HepG2 (cell line): ENCODE data around the gene NAPEPLD. TPM values are rescaled to one million over a fixed set of nuclear protein-coding genes. Genes with fewer than 3 reads are reported as not detected.

Source experiments
- CEBPB ChIP-seq: IDR thresholded peaks from 2 replicates; pipeline ENCODE4 v1.6.1; 2011; ENCODE audit warnings: low read depth, low read length, improper control_type of control experiment, borderline replicate concordance
- EP300 ChIP-seq, 3 experiments: sonication (generic) in 1 of 3; formaldehyde crosslinking in 1 of 3; IDR thresholded peaks; 2 replicates each; pipeline versions ENCODE4 v1.5.1 to v1.6.1; 2011 to 2020; ENCODE audit warnings: low read depth in 2 of 3, low read length in 2 of 3, borderline replicate concordance in 1 of 3, improper control_type of control experiment in 1 of 3, mild to moderate bottlenecking in 1 of 3, missing genetic modification reagents in 1 of 3, moderate library complexity in 1 of 3
- HMG20B ChIP-seq: conservative IDR thresholded peaks from 2 replicates; pipeline ENCODE4 v1.6.1; 2016; ENCODE audit warnings: missing genetic modification reagents, missing compliant biosample characterization
- MXI1 ChIP-seq: IDR thresholded peaks from 3 replicates; pipeline ENCODE4 v1.6.1; 2012; ENCODE audit warnings: low read depth, low read length, inconsistent platforms, borderline replicate concordance
- NR2F6 ChIP-seq, 2 experiments: IDR thresholded peaks; 2 replicates each; pipeline ENCODE4 v1.6.1; 2016; ENCODE audit warnings: antibody characterized with exemption in 1 of 2, mild to moderate bottlenecking in 1 of 2
- PHF21A ChIP-seq: sonication (generic); formaldehyde crosslinking; IDR thresholded peaks from 2 replicates; pipeline ENCODE4 v1.5.0; 2020; ENCODE audit warnings: mild to moderate bottlenecking, missing genetic modification reagents
- SP5 ChIP-seq: IDR thresholded peaks from 2 replicates; pipeline ENCODE4 v1.6.1; 2016; ENCODE audit warnings: low read depth, borderline replicate concordance
- THAP11 ChIP-seq: IDR thresholded peaks from 2 replicates; pipeline ENCODE4 v1.6.1; 2016; ENCODE audit warnings: missing biosample characterization, missing genetic modification reagents
- ZNF564 ChIP-seq: sonication (generic); formaldehyde crosslinking; IDR thresholded peaks from 2 replicates; pipeline ENCODE4 v1.8.1; 2023; ENCODE audit warnings: mild to moderate bottlenecking, missing genetic modification reagents
- ZNF724P ChIP-seq: sonication (generic); formaldehyde crosslinking; IDR thresholded peaks from 2 replicates; pipeline ENCODE4 v1.8.0; 2022; ENCODE audit warnings: missing genetic modification reagents, borderline replicate concordance
- ZNF775 ChIP-seq: sonication (generic); formaldehyde crosslinking; IDR thresholded peaks from 2 replicates; pipeline ENCODE4 v1.4.0; 2020; ENCODE audit warnings: missing genetic modification reagents, mild to moderate bottlenecking, moderate library complexity, borderline replicate concordance
- ZNF878 ChIP-seq: sonication (generic); formaldehyde crosslinking; IDR thresholded peaks from 2 replicates; pipeline ENCODE4 v1.8.1; 2023; ENCODE audit warnings: mild to moderate bottlenecking, missing genetic modification reagents, moderate library complexity
- ZSCAN12 ChIP-seq: sonication (generic); formaldehyde crosslinking; IDR thresholded peaks from 2 replicates; pipeline ENCODE4 v1.9.0; 2021; ENCODE audit warnings: mild to moderate bottlenecking, missing genetic modification reagents
- ZZZ3 ChIP-seq: sonication (generic); formaldehyde crosslinking; IDR thresholded peaks from 2 replicates; pipeline ENCODE4 v1.4.0; 2020; ENCODE audit warnings: missing genetic modification reagents, mild to moderate bottlenecking, borderline replicate concordance
- polyA plus RNA-seq, 8 experiments: library from polyadenylated mRNA; depleted of rRNA in 3 of 8; stranded (reverse) in 7 of 8; unstranded in 1 of 8; fragments of >200 nt; fragmentation: Illumina TruSeq in 4 of 8; extraction: Trizol in 4 of 8; gene quantifications; 2 replicates each; pipeline versions ENCODE4 v1.2.1 to v1.2.3, GENCODE V29; 2011 to 2016; ENCODE audit warnings: low read depth in 4 of 8, missing spikeins in 1 of 8, mixed read lengths in 1 of 8; ENCODE audit not compliant: insufficient read depth in 1 of 8
- total RNA-seq, 5 experiments: library from RNA; depleted of rRNA; stranded (reverse); fragments of >200 nt; fragmentation: Illumina TruSeq; extraction: Trizol; gene quantifications; 2 replicates each; pipeline ENCODE4 v1.2.3, GENCODE V29; 2016; ENCODE audit warnings: low read depth in 1 of 5
- TF ChIP-seq, protein P1 (sequence below): sonication (generic); formaldehyde crosslinking; IDR thresholded peaks from 2 replicates; pipeline ENCODE4 v1.5.1; 2020; ENCODE audit warnings: mild to moderate bottlenecking, missing genetic modification reagents, borderline replicate concordance
- TF ChIP-seq, protein P2 (sequence below): sonication (generic); formaldehyde crosslinking; IDR thresholded peaks from 2 replicates; pipeline ENCODE4 v1.4.0; 2020; ENCODE audit warnings: missing genetic modification reagents
- TF ChIP-seq, protein P3 (sequence below): IDR thresholded peaks from 2 replicates; pipeline ENCODE4 v1.6.1; 2018; ENCODE audit warnings: missing genetic modification reagents
- TF ChIP-seq, protein P4 (sequence below): IDR thresholded peaks from 2 replicates; pipeline ENCODE4 v1.6.1; 2012; ENCODE audit warnings: low read depth, low read length, improper control_type of control experiment

The NAPEPLD gene
- total and polyA plus RNA-seq, 2 of the 13 experiments (the other 11 are each of a cell fraction or from before 2014, with no cell fraction given) = 3.4 to 5.6 TPM

DNA sequence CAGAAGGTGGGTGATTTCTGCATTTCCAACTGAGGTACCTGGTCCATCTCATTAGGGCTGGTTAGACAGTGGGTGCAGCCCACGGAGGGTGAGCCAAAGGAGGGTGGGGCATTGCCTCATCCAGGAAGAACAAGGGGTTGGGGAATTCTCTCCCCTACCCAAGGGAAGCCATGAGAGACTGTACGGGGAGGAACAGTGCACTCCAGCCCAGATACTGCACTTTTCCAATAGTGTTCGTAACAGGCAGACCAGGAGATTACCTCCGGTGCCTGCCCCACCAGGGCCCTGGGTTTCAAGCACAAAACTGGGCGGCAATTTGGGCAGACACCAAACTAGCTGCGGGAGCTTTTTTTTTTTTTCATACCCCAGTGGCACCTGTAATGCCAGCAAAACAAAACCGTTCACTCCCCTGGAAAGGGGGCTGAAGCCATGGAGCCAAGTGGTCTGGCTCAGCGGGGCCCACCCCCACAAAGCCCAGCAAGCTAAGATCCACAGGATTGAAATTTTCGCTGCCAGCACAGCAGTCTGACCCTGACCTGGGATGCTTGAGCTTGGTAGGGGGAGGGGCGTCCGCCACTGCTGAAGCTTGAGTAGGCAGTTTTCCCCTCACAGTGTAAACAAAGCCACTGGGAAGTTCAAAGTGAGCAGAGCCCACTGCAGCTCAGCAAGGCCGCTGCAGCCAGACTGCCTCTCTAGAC lies 42.7 kb downstream of the NAPEPLD start (continued):
- TF ChIP-seq CEBPB = no peak
- no peak for TF ChIP-seq ZZZ3 (CRISPR knock-in tag)
- TF ChIP-seq EP300 (IDR thresholded peaks at IDR 0.05; ENCODE audit: low read depth in 2 of 2, low read length in 2 of 2) = peak in 1 of 2 experiments; percentile 48; a peak in 1 of 4 replicates
- no peak for TF ChIP-seq EP300 (CRISPR knock-in tag; IDR thresholded peaks at IDR 0.05; ENCODE audit: borderline replicate concordance)
- TF ChIP-seq ZNF878 (CRISPR knock-in tag) = 0 out of 2 replicates have a peak, but pooled peaks have one; percentile 34
- TF ChIP-seq ZNF724P (CRISPR knock-in tag) = 0 out of 2 replicates have a peak, but pooled peaks have one; percentile 60
- peak; percentile 79 for TF ChIP-seq SP5 (CRISPR knock-in tag)
- TF ChIP-seq, protein P1, sequence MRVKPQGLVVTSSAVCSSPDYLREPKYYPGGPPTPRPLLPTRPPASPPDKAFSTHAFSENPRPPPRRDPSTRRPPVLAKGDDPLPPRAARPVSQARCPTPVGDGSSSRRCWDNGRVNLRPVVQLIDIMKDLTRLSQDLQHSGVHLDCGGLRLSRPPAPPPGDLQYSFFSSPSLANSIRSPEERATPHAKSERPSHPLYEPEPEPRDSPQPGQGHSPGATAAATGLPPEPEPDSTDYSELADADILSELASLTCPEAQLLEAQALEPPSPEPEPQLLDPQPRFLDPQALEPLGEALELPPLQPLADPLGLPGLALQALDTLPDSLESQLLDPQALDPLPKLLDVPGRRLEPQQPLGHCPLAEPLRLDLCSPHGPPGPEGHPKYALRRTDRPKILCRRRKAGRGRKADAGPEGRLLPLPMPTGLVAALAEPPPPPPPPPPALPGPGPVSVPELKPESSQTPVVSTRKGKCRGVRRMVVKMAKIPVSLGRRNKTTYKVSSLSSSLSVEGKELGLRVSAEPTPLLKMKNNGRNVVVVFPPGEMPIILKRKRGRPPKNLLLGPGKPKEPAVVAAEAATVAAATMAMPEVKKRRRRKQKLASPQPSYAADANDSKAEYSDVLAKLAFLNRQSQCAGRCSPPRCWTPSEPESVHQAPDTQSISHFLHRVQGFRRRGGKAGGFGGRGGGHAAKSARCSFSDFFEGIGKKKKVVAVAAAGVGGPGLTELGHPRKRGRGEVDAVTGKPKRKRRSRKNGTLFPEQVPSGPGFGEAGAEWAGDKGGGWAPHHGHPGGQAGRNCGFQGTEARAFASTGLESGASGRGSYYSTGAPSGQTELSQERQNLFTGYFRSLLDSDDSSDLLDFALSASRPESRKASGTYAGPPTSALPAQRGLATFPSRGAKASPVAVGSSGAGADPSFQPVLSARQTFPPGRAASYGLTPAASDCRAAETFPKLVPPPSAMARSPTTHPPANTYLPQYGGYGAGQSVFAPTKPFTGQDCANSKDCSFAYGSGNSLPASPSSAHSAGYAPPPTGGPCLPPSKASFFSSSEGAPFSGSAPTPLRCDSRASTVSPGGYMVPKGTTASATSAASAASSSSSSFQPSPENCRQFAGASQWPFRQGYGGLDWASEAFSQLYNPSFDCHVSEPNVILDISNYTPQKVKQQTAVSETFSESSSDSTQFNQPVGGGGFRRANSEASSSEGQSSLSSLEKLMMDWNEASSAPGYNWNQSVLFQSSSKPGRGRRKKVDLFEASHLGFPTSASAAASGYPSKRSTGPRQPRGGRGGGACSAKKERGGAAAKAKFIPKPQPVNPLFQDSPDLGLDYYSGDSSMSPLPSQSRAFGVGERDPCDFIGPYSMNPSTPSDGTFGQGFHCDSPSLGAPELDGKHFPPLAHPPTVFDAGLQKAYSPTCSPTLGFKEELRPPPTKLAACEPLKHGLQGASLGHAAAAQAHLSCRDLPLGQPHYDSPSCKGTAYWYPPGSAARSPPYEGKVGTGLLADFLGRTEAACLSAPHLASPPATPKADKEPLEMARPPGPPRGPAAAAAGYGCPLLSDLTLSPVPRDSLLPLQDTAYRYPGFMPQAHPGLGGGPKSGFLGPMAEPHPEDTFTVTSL (CRISPR knock-in tag) = peak; percentile 66; the same call in 1 of the 2 replicates
- peak; percentile 79 for TF ChIP-seq PHF21A (CRISPR knock-in tag)
- no peak for TF ChIP-seq ZSCAN12
- TF ChIP-seq MXI1 = no peak
- TF ChIP-seq, protein P2, sequence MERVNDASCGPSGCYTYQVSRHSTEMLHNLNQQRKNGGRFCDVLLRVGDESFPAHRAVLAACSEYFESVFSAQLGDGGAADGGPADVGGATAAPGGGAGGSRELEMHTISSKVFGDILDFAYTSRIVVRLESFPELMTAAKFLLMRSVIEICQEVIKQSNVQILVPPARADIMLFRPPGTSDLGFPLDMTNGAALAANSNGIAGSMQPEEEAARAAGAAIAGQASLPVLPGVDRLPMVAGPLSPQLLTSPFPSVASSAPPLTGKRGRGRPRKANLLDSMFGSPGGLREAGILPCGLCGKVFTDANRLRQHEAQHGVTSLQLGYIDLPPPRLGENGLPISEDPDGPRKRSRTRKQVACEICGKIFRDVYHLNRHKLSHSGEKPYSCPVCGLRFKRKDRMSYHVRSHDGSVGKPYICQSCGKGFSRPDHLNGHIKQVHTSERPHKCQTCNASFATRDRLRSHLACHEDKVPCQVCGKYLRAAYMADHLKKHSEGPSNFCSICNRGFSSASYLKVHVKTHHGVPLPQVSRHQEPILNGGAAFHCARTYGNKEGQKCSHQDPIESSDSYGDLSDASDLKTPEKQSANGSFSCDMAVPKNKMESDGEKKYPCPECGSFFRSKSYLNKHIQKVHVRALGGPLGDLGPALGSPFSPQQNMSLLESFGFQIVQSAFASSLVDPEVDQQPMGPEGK (CRISPR knock-in tag) = peak; percentile 66
- no peak for TF ChIP-seq ZNF775 (CRISPR knock-in tag)
- TF ChIP-seq THAP11 (CRISPR knock-in tag) = peak; percentile 40; the same call in 1 of the 2 replicates
- TF ChIP-seq, protein P3, sequence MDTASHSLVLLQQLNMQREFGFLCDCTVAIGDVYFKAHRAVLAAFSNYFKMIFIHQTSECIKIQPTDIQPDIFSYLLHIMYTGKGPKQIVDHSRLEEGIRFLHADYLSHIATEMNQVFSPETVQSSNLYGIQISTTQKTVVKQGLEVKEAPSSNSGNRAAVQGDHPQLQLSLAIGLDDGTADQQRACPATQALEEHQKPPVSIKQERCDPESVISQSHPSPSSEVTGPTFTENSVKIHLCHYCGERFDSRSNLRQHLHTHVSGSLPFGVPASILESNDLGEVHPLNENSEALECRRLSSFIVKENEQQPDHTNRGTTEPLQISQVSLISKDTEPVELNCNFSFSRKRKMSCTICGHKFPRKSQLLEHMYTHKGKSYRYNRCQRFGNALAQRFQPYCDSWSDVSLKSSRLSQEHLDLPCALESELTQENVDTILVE = no peak
- TF ChIP-seq NR2F6 (IDR thresholded peaks at IDR 0.05) = peak; percentile 88
- TF ChIP-seq NR2F6 (CRISPR knock-in tag; IDR thresholded peaks at IDR 0.05) = peak; percentile 94
- no peak for TF ChIP-seq ZNF564 (CRISPR knock-in tag)
- TF ChIP-seq, protein P4, sequence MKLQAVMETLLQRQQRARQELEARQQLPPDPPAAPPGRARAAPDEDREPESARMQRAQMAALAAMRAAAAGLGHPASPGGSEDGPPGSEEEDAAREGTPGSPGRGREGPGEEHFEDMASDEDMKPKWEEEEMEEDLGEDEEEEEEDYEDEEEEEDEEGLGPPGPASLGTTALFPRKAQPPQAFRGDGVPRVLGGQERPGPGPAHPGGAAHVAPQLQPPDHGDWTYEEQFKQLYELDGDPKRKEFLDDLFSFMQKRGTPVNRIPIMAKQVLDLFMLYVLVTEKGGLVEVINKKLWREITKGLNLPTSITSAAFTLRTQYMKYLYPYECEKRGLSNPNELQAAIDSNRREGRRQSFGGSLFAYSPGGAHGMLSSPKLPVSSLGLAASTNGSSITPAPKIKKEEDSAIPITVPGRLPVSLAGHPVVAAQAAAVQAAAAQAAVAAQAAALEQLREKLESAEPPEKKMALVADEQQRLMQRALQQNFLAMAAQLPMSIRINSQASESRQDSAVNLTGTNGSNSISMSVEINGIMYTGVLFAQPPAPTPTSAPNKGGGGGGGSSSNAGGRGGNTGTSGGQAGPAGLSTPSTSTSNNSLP = no peak
- TF ChIP-seq HMG20B (CRISPR knock-in tag) = no peak
